Measurements from ENCODE around the gene C1QTNF8.

Gene C1QTNF8

DNA sequence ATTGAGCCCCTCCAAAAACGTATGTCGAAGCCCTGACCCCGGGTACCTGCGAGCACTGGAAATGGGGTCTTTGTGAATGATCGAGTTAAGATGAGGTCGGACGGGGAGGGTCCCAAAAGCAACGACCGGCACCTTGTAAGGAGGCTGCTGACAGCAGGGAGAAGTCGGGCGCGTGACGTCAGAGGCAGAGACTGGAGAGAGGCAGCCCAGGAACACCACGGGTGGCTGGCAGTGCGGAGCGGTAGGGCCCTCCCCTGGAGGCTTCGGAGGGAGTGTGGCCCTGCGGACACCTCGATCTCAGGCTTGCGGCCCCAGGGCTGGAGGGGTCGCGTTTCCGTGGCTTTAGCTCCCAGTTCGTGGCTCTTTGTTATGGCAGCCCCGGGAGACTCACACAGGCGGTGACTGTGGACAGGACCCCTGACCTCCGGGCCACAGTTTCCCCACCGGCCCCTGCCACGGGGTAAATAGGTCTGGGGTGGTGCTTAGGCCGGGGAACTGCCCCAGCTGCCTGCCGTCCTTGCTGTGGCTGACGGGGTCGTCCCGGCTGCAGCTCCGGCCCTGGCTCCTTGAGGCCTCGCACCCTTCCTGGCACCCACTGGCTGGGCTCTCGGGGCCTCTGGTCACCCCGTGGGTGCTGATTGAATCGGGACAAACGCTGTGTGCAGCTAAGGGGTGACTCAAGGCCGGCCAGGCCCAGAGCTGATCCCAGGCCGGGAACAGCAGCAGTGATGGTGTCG, 34.1 kb downstream of the C1QTNF8 start:
- TF ChIP-seq POLR2AphosphoS5 (IDR thresholded peaks at IDR 0.05; ENCODE audit: low read depth, low read length) (no peak), TAF1 (IDR thresholded peaks at IDR 0.05; ENCODE audit: borderline replicate concordance, insufficient read depth, low read length) (no peak), SIN3A (IDR thresholded peaks at IDR 0.05; ENCODE audit: borderline replicate concordance, insufficient read depth, low read length) (no peak), FOXP2 (optimal IDR thresholded peaks at IDR 0.05; ENCODE audit: borderline replicate concordance, extremely low read depth, extremely low read length, insufficient read depth) (no peak)
- TF ChIP-seq, protein P1, sequence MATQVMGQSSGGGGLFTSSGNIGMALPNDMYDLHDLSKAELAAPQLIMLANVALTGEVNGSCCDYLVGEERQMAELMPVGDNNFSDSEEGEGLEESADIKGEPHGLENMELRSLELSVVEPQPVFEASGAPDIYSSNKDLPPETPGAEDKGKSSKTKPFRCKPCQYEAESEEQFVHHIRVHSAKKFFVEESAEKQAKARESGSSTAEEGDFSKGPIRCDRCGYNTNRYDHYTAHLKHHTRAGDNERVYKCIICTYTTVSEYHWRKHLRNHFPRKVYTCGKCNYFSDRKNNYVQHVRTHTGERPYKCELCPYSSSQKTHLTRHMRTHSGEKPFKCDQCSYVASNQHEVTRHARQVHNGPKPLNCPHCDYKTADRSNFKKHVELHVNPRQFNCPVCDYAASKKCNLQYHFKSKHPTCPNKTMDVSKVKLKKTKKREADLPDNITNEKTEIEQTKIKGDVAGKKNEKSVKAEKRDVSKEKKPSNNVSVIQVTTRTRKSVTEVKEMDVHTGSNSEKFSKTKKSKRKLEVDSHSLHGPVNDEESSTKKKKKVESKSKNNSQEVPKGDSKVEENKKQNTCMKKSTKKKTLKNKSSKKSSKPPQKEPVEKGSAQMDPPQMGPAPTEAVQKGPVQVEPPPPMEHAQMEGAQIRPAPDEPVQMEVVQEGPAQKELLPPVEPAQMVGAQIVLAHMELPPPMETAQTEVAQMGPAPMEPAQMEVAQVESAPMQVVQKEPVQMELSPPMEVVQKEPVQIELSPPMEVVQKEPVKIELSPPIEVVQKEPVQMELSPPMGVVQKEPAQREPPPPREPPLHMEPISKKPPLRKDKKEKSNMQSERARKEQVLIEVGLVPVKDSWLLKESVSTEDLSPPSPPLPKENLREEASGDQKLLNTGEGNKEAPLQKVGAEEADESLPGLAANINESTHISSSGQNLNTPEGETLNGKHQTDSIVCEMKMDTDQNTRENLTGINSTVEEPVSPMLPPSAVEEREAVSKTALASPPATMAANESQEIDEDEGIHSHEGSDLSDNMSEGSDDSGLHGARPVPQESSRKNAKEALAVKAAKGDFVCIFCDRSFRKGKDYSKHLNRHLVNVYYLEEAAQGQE (IDR thresholded peaks at IDR 0.05; ENCODE audit: insufficient read depth in 1 of 2, low read depth in 2 of 2, low read length in 2 of 2) = no peak

DNA sequence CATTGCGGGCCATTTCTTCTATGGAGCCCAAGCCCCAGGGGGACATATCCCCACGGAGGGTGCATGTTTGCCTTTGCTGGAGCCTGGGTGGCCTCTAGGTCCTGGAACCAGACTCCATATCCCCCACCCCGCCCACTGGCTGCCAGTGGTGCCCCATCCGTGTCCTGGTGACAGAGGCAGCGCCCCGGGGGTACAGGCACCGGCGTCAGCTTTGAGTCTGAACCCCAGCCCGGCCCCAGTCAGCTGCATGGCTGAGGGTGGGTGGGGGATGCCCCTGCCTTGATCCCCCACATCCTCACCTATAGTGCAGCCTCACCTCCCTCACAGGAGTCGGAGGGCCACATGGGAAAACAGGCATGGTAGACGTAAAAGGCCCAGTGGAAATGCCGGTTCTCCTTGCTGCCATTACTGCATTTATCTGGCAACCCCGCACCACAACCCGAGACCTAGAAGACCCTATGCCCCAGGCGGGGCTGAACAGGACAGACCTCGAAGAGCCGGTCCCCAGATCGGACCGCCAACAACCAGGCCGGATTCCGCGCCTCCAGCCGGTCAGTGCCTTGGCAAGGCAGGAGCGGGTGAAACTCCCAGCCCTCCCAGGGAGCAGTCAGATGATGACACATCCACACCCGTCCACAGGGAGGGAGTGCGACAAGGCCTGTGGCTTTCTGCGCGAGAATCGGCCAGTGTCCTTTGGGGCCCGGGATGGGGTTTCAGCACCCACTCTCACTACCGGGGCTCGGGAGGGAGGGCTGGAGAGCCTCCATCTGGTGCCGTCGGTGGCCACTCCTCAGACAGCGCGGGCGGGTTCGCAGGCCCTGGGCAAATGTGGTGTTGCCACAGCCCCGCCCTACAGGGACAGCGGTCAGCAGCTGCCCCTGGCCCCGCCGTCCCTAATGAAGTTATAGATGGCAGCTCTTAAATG, 35.4 kb downstream of the C1QTNF8 start:
- TF ChIP-seq TAF1 (IDR thresholded peaks at IDR 0.05; ENCODE audit: borderline replicate concordance, insufficient read depth, low read length) (no peak), SIN3A (IDR thresholded peaks at IDR 0.05; ENCODE audit: borderline replicate concordance, insufficient read depth, low read length) (no peak), POLR2AphosphoS5 (IDR thresholded peaks at IDR 0.05; ENCODE audit: low read depth, low read length) (no peak), FOXP2 (optimal IDR thresholded peaks at IDR 0.05; ENCODE audit: borderline replicate concordance, extremely low read depth, extremely low read length, insufficient read depth) (no peak)
- TF ChIP-seq, protein P1 (IDR thresholded peaks at IDR 0.05; ENCODE audit: insufficient read depth in 1 of 2, low read depth in 2 of 2, low read length in 2 of 2) = no peak

DNA sequence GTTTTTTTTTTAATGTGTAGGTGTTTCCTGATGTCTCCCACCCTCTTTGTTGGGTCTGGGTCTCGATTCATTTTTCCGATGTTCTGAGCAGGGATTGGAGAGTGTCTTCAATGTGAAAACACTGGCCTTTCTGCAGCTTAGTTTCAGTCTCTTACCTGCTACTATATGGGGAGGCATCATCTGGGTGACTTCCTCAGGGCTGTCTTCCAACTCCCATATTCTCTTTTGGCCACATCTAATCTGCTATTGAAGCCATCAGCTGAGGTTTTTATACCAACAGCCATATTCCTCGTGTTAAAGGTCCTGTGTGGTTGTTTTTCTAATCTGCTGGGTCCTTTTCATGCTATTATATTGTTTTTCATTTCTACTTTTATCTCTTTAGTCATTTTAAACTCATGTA, 36.7 kb downstream of the C1QTNF8 start:
- TF ChIP-seq TAF1 (IDR thresholded peaks at IDR 0.05; ENCODE audit: borderline replicate concordance, insufficient read depth, low read length) (no peak), FOXP2 (optimal IDR thresholded peaks at IDR 0.05; ENCODE audit: borderline replicate concordance, extremely low read depth, extremely low read length, insufficient read depth) (no peak), SIN3A (IDR thresholded peaks at IDR 0.05; ENCODE audit: borderline replicate concordance, insufficient read depth, low read length) (no peak), POLR2AphosphoS5 (IDR thresholded peaks at IDR 0.05; ENCODE audit: low read depth, low read length) (no peak)
- TF ChIP-seq, protein P1 (IDR thresholded peaks at IDR 0.05; ENCODE audit: insufficient read depth in 1 of 2, low read depth in 2 of 2, low read length in 2 of 2) = no peak

DNA sequence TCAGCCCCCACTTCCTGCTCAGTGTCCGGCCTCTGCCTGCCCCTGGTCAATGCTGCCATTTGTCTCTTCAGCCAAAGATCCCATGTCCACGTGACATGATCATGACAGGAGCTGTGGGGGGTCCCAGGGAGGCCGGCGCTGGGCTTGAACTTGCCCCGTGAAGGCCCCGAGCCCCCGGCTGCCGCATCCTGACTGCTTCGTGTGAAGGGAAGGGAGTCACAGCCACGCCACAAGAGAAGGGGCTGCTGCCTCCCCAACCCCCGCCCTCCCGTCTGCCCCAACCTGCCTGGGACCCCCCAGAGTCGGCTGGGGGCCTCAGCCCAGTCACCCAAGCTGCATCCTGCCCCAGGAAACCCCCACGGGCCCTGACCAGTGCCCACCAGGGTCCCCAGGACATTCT, 37.8 kb downstream of the C1QTNF8 start:
- TF ChIP-seq SIN3A (IDR thresholded peaks at IDR 0.05; ENCODE audit: borderline replicate concordance, insufficient read depth, low read length) (no peak), FOXP2 (optimal IDR thresholded peaks at IDR 0.05; ENCODE audit: borderline replicate concordance, extremely low read depth, extremely low read length, insufficient read depth) (no peak), POLR2AphosphoS5 (IDR thresholded peaks at IDR 0.05; ENCODE audit: low read depth, low read length) (no peak), TAF1 (IDR thresholded peaks at IDR 0.05; ENCODE audit: borderline replicate concordance, insufficient read depth, low read length) (no peak)

DNA sequence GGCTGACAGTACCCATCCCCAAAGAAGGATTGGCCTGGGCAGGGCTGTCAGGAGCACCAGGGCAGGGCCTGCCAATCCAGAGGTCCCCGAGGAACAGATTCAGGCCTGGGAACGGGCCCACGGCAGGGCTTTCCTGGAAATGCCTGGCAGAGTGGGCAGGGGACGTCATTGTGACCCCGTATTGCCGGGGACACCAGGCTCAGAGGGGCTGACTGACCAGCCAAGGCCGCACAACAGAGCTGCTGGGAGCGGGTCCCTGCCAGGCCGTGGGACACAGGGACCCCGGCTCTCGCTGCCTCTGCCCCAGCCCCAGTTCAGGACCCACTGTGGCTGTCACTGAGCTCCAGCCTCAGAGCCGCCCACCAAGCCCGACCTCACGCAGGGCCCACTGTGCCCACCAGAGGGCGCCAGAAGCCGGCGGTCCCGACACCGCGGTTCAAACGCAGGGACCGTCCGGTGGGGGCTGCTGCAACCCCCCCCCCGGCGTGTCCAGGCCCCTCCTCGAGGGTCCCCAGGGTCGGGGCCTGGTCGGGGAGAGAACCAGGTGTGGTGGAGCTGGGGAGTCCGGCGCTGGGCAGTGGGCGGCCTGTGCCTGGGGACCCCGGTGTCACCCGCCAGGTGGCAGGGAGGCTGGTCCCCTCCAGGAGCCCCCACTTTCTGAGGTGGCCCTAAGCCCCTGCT, 38.7 kb downstream of the C1QTNF8 start:
- no peak for TF ChIP-seq TAF1 (IDR thresholded peaks at IDR 0.05; ENCODE audit: borderline replicate concordance, insufficient read depth, low read length)
- no peak for TF ChIP-seq SIN3A (IDR thresholded peaks at IDR 0.05; ENCODE audit: borderline replicate concordance, insufficient read depth, low read length)
- no peak for TF ChIP-seq POLR2AphosphoS5 (IDR thresholded peaks at IDR 0.05; ENCODE audit: low read depth, low read length)
- no peak for TF ChIP-seq FOXP2 (optimal IDR thresholded peaks at IDR 0.05; ENCODE audit: borderline replicate concordance, extremely low read depth, extremely low read length, insufficient read depth)
- TF ChIP-seq, protein P1 (IDR thresholded peaks at IDR 0.05; ENCODE audit: insufficient read depth in 1 of 2, low read depth in 2 of 2, low read length in 2 of 2) = no peak

Measured in PFSK-1 (cell line).